Measurements from ENCODE around the gene KRT40. TPM values are rescaled to one million over a fixed set of nuclear protein-coding genes. Genes with fewer than 3 reads are reported as not detected.
A peak's percentile ranks its signal among the peaks of the same experiment; 100 is the strongest.

Gene KRT40
- total RNA-seq, 1 experiment from 2014 or later: not detected

GRCh38 chr17:40995116-40995515, 11.0 kb upstream of the KRT40 start (continued):
- TF ChIP-seq CTCF (IDR thresholded peaks at IDR 0.05 in 2 of 3, conservative IDR thresholded peaks at IDR 0.05 in 1 of 3; ENCODE audit: borderline replicate concordance in 1 of 3, insufficient read depth in 1 of 3, low read depth in 2 of 3, low read length in 2 of 3) (no peak), POLR2A (IDR thresholded peaks at IDR 0.05; ENCODE audit: borderline replicate concordance, extremely low read depth, insufficient read depth, insufficient read length) (no peak), EZH2 (IDR thresholded peaks at IDR 0.05) (no peak)

- Histone ChIP-seq H3K9ac (ENCODE audit: low read length) (no peak within 1 kb of the TSS), H3K4me3 (replicated peaks in 1 of 2; ENCODE audit: low read depth in 1 of 2, low read length in 2 of 2) (no peak within 1 kb of the TSS), H3K36me3 (ENCODE audit: control insufficient read depth in 1 of 2, insufficient read depth in 2 of 2, low read length in 2 of 2) (no peaks in the 10 kb centered on the region), H3K27ac (ENCODE audit: low read depth, low read length) (no peak within 1 kb of the TSS), H4K20me1 (ENCODE audit: insufficient read depth) (no peaks in the 10 kb centered on the region), H3K4me1 (ENCODE audit: control insufficient read depth in 1 of 2, insufficient read depth in 2 of 2, low read length in 2 of 2) (peaks cover 5 to 19% of the 10 kb centered on the region in 2 experiments; a peak in 3 of 4 replicates), H3K79me2 (ENCODE audit: insufficient read depth, low read length) (no peaks in the 10 kb centered on the region), H3K4me2 (ENCODE audit: low read length) (no peak within 1 kb of the TSS), H3K27me3 (ENCODE audit: insufficient read depth, low read length) (no peaks in the 10 kb centered on the region), H2AFZ (ENCODE audit: low read depth, low read length, poor library complexity, severe bottlenecking) (peak within 1 kb of the TSS; percentile 66), H3K9me2 (ENCODE audit: insufficient read depth) (no peaks in the 10 kb centered on the region; the same call in 1 of the 2 replicates), H3K9me3 (ENCODE audit: control insufficient read depth in 1 of 2, insufficient read depth in 1 of 2, low read depth in 1 of 2, low read length in 2 of 2) (peaks cover 0 to 11% of the 10 kb centered on the region in 2 experiments; a peak in 1 of 4 replicates)
- no peak for TF ChIP-seq ELF1 (IDR thresholded peaks at IDR 0.05; ENCODE audit: borderline replicate concordance, low read depth)
- TF ChIP-seq ZFX (IDR thresholded peaks at IDR 0.05): no peak
- no peak for TF ChIP-seq YY1 (IDR thresholded peaks at IDR 0.05; ENCODE audit: extremely low read depth, insufficient replicate concordance, low read depth, low read length)
- no peak for TF ChIP-seq CBX3 (IDR thresholded peaks at IDR 0.05; ENCODE audit: low read depth)
- TF ChIP-seq EZH2 (IDR thresholded peaks at IDR 0.05): no peak
- no peak for TF ChIP-seq CTCF (IDR thresholded peaks at IDR 0.05 in 2 of 3, conservative IDR thresholded peaks at IDR 0.05 in 1 of 3; ENCODE audit: borderline replicate concordance in 1 of 3, insufficient read depth in 1 of 3, low read depth in 2 of 3, low read length in 2 of 3)
- TF ChIP-seq ZBTB33 (IDR thresholded peaks at IDR 0.05; ENCODE audit: extremely low read depth, insufficient replicate concordance, low read length): no peak
- no peak for TF ChIP-seq TCF7L2 (IDR thresholded peaks at IDR 0.05; ENCODE audit: borderline replicate concordance, extremely low read depth, insufficient read depth, insufficient read length)
- TF ChIP-seq JUND (IDR thresholded peaks at IDR 0.05): no peak
- no peak for TF ChIP-seq SP1 (IDR thresholded peaks at IDR 0.05; ENCODE audit: low read depth)
- TF ChIP-seq ZNF274 (IDR thresholded peaks at IDR 0.05; ENCODE audit: low read depth, low read length): no peak
- no peak for TF ChIP-seq CEBPB (IDR thresholded peaks at IDR 0.05; ENCODE audit: low read depth)
- no peak for TF ChIP-seq MAX (IDR thresholded peaks at IDR 0.05)
- no peak for TF ChIP-seq SRF (IDR thresholded peaks at IDR 0.05; ENCODE audit: low read depth)
- no peak for TF ChIP-seq POLR2A (IDR thresholded peaks at IDR 0.05; ENCODE audit: borderline replicate concordance, extremely low read depth, insufficient read depth, insufficient read length)
- no peak for TF ChIP-seq EGR1 (IDR thresholded peaks at IDR 0.05; ENCODE audit: low read depth)
- no peak for TF ChIP-seq FOSL1 (IDR thresholded peaks at IDR 0.05; ENCODE audit: low read depth)
- TF ChIP-seq SIN3A (IDR thresholded peaks at IDR 0.05; ENCODE audit: low read depth): no peak
- ATAC-seq (no peak), DNase-seq (ENCODE audit: low read depth, low spot score) (no peak)
- ChIA-PET POLR2A (no interaction called here), CTCF (no interaction called here), RAD21 (ENCODE audit: low non-redundant PET in 1 of 2, low total read pairs in 2 of 2, uncharacterized antibody in 2 of 2, unreplicated experiment in 2 of 2) (no interaction called here)
- intact Hi-C loops (cut with micrococcal nuclease): no loop called here
- no TSS peak for BruUV-seq (replicated peaks)
These were observed 9.7 kb upstream of the KRT40 start, which contains the start of gene KRTAP3-3 for GRCh38 chr17:40993839-40994238. KRTAP3-3 (minus strand) TSS chr17:40994164; CDS start chr17:40994097, 67 bp downstream.

Data from HCT116 (cell line).